Bronchial epithelial cell (primary cell): ENCODE data around the gene STRA8. TPM values are rescaled to one million over a fixed set of nuclear protein-coding genes. Genes with fewer than 3 reads are reported as not detected.

Source experiments
- DNase-seq: peaks from one replicate; pipeline ENCODE4 v3.0.0-alpha.2; 2010; ENCODE audit warnings: low read depth
- FAIRE-seq: peaks from 2 replicates; lab custom pipeline; 2011; peaks lifted over from hg19 to GRCh38; lab: Jason Lieb, UNC
- H3K27me3 ChIP-seq: 2 replicates; pipeline ENCODE4 v1.5.1; 2011; ENCODE audit warnings: low read length; ENCODE audit not compliant: control insufficient read depth, insufficient read depth
- H3K36me3 ChIP-seq: 2 replicates; pipeline ENCODE4 v1.5.1; 2011; ENCODE audit warnings: low read length; ENCODE audit not compliant: control insufficient read depth, insufficient read depth
- H3K4me3 ChIP-seq: 2 replicates; pipeline ENCODE4 v1.5.1; 2011; ENCODE audit warnings: mild to moderate bottlenecking, low read depth, low read length, control low read depth
- CTCF ChIP-seq: IDR thresholded peaks from 2 replicates; pipeline ENCODE4 v1.5.1; 2011; ENCODE audit warnings: mild to moderate bottlenecking, moderate library complexity, low read length, control low read depth, inconsistent platforms; ENCODE audit not compliant: insufficient read depth, severe bottlenecking
- total RNA-seq: library from RNA; depleted of rRNA; stranded (reverse); fragments of >200 nt; gene quantifications from 2 replicates; pipeline ENCODE4 v1.2.1, GENCODE V29; 2014

Gene STRA8
- total RNA-seq, 1 donor from 2014 or later, result not detected

GRCh38 chr7:135188298-135188984, 45.2 kb upstream of the STRA8 start:
- peaks cover 34% of the 10 kb centered on the region for H3K36me3 ChIP-seq
- no peak for TF ChIP-seq CTCF
- DNase-seq (peak; percentile 76), FAIRE-seq (no peak)
- H3K27me3 ChIP-seq, result no peaks in the 10 kb centered on the region
- no peak overlapping the region for H3K4me3 ChIP-seq

GRCh38 chr7:135189221-135189662, 44.4 kb upstream of the STRA8 start:
- FAIRE-seq (no peak), DNase-seq (no peak)
- peaks cover 31% of the 10 kb centered on the region for H3K36me3 ChIP-seq

GRCh38 chr7:135189961-135190360, 43.7 kb upstream of the STRA8 start:
- Histone ChIP-seq H3K36me3 (peaks cover 29% of the 10 kb centered on the region), H3K4me3 (no peak overlapping the region), H3K27me3 (no peaks in the 10 kb centered on the region)
- FAIRE-seq, result peak; percentile 76
- TF ChIP-seq CTCF, result no peak
- peak; percentile 48 for DNase-seq

More at GRCh38 chr7:135189221-135189662, 44.4 kb upstream of the STRA8 start:
- TF ChIP-seq CTCF, result no peak
- no peak overlapping the region for H3K4me3 ChIP-seq
- no peaks in the 10 kb centered on the region for H3K27me3 ChIP-seq

- Histone ChIP-seq H3K4me3 (no peak overlapping the region), H3K36me3 (peaks cover 29% of the 10 kb centered on the region), H3K27me3 (no peaks in the 10 kb centered on the region)
- DNase-seq (peak; percentile 73), FAIRE-seq (no peak)
- TF ChIP-seq CTCF, result no peak
Measured at GRCh38 chr7:135190703-135191102, 42.9 kb upstream of the STRA8 start.

DNA sequence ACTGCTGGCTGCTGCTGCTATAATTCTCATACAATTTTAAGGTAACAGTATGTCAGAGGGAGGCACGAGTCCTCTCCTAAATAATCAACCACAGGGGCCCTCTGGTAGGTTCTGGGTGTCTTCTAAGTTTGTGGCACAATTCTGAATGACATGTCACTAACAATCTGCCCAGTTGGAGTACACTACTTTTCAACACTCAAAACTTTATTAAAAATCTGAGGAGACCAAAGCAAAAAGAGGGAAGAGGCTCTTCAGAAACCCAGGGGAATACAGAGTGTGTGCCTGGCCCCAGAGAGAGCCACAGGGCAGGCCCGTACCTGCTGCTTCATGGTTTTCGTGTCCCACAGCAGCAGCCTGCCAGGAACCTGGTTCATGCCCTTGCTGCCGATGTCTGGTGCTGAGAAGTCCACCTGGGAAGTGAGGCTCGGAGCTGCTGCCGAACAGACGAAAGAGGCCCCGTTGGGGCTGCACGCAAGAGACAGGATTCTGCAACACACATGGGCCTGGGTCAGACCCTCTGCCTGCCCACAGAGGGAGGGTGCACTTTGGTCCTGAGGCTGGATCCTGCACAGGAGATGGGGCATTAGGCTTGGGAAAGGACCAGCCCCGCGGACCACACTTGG, 40.6 kb upstream of the STRA8 start:
- DNase-seq, result peak; percentile 77
- TF ChIP-seq CTCF, result no peak
- no peaks in the 10 kb centered on the region for H3K27me3 ChIP-seq
- peaks cover 28% of the 10 kb centered on the region for H3K36me3 ChIP-seq
- no peak for FAIRE-seq
- no peak overlapping the region for H3K4me3 ChIP-seq
